GM21390 (cell line): ENCODE data around the gene SIX3.

Experiments
- ATAC-seq: cut with Tn5 transposase; IDR thresholded peaks from one replicate; pipeline ENCODE4 v1.9.1; 2021; ENCODE audit not compliant: unreplicated experiment

SIX3 gene

GRCh38 chr2:44941551-44942234 lies at the start of gene SIX3:
Gene SIX3 (plus strand): TSS chr2:44941702. CDS start chr2:44942105, 403 bp downstream.
- peak; percentile 53 for ATAC-seq

- ATAC-seq, result no peak
These were observed 47.4 kb upstream of the SIX3 start for GRCh38 chr2:44894058-44894457.

- no peak for ATAC-seq
These were observed 46.4 kb upstream of the SIX3 start for GRCh38 chr2:44895061-44895460.

GRCh38 chr2:44897406-44897805 lies 44.1 kb upstream of the SIX3 start:
- no peak for ATAC-seq

GRCh38 chr2:44902217-44903137 lies 39.0 kb upstream of the SIX3 start:
- no peak for ATAC-seq

GRCh38 chr2:44904578-44904977 lies 36.9 kb upstream of the SIX3 start:
- ATAC-seq, result no peak

GRCh38 chr2:44906972-44907371 lies 34.5 kb upstream of the SIX3 start:
- no peak for ATAC-seq

GRCh38 chr2:44909831-44910230 lies 31.7 kb upstream of the SIX3 start:
- no peak for ATAC-seq

GRCh38 chr2:44912660-44913059 lies 28.8 kb upstream of the SIX3 start:
- ATAC-seq, result no peak

GRCh38 chr2:44916291-44916690 lies 25.2 kb upstream of the SIX3 start:
- no peak for ATAC-seq

- no peak for ATAC-seq
These were observed 23.3 kb upstream of the SIX3 start for GRCh38 chr2:44918095-44918775.

GRCh38 chr2:44920751-44921150 lies 20.8 kb upstream of the SIX3 start:
- ATAC-seq, result no peak

GRCh38 chr2:44922776-44923175 lies 18.7 kb upstream of the SIX3 start:
- ATAC-seq, result no peak

- no peak for ATAC-seq
These were observed 15.9 kb upstream of the SIX3 start for GRCh38 chr2:44925561-44926136.

GRCh38 chr2:44926957-44927356 lies 14.5 kb upstream of the SIX3 start:
- ATAC-seq, result no peak

- no peak for ATAC-seq
These were observed 13.5 kb upstream of the SIX3 start for GRCh38 chr2:44927985-44928482.

- ATAC-seq, result no peak
These were observed 12.9 kb upstream of the SIX3 start for GRCh38 chr2:44928483-44929158.

GRCh38 chr2:44929159-44929734 lies 12.3 kb upstream of the SIX3 start:
- no peak for ATAC-seq

- no peak for ATAC-seq
These were observed 11.7 kb upstream of the SIX3 start for GRCh38 chr2:44929735-44930273.
